MM.1S (cell line): Measurements from ENCODE around the gene ISYNA1.

Source experiments
- DNase-seq: peaks from one replicate; pipeline ENCODE4 v3.0.0-alpha.2; 2015
- H2AFZ ChIP-seq: fragments of 300-600 bp; sonication (generic); 2 replicates; pipeline ENCODE4 v1.6.0; 2016; ENCODE audit warnings: antibody characterized with exemption, low read length
- H3F3A ChIP-seq: fragments of 300-600 bp; sonication (generic); 2 replicates; pipeline ENCODE4 v1.6.1; 2016; ENCODE audit warnings: mild to moderate bottlenecking, antibody characterized with exemption, low read length, moderate library complexity, mixed read lengths; ENCODE audit not compliant: insufficient read depth
- H3K27ac ChIP-seq: fragments of 300-600 bp; sonication (generic); 2 replicates; pipeline ENCODE4 v1.5.1; 2016; ENCODE audit warnings: mild to moderate bottlenecking, low read length
- H3K27me3 ChIP-seq: fragments of 300-600 bp; sonication (generic); replicated peaks from 2 replicates; pipeline ENCODE4 v1.6.0; 2016; ENCODE audit warnings: low read length; ENCODE audit not compliant: insufficient read depth
- H3K36me3 ChIP-seq: fragments of 300-600 bp; sonication (generic); replicated peaks from 2 replicates; pipeline ENCODE4 v1.6.1; 2016; ENCODE audit warnings: mild to moderate bottlenecking, low read length, mixed read lengths; ENCODE audit not compliant: insufficient read depth
- H3K4me1 ChIP-seq: fragments of 300-600 bp; sonication (generic); 2 replicates; pipeline ENCODE4 v1.6.1; 2016; ENCODE audit warnings: low read length, mixed read lengths
- H3K4me2 ChIP-seq: fragments of 300-600 bp; sonication (generic); 2 replicates; pipeline ENCODE4 v1.6.0; 2016; ENCODE audit warnings: low read depth, low read length
- H3K4me3 ChIP-seq: fragments of 300-600 bp; sonication (generic); 2 replicates; pipeline ENCODE4 v1.5.1; 2016; ENCODE audit warnings: low read length, mixed read lengths
- H3K79me2 ChIP-seq: fragments of 300-600 bp; sonication (generic); 2 replicates; pipeline ENCODE4 v1.6.1; 2016; ENCODE audit warnings: mixed run types, low read length, mixed read lengths
- H3K9ac ChIP-seq: fragments of 300-600 bp; sonication (generic); 2 replicates; pipeline ENCODE4 v1.6.1; 2016; ENCODE audit warnings: low read length, mixed read lengths
- H3K9me2 ChIP-seq: fragments of 300-600 bp; sonication (generic); replicated peaks from 2 replicates; pipeline ENCODE4 v1.6.1; 2016; ENCODE audit warnings: mild to moderate bottlenecking, low read length, mixed read lengths; ENCODE audit not compliant: insufficient read depth
- H3K9me3 ChIP-seq: fragments of 300-600 bp; sonication (generic); replicated peaks from 2 replicates; pipeline ENCODE4 v1.6.1; 2016; ENCODE audit warnings: mild to moderate bottlenecking, low read length, mixed read lengths; ENCODE audit not compliant: insufficient read depth
- H4K20me1 ChIP-seq: fragments of 300-600 bp; sonication (generic); 2 replicates; pipeline ENCODE4 v1.6.1; 2016; ENCODE audit warnings: mild to moderate bottlenecking, low read length, moderate library complexity, mixed read lengths; ENCODE audit not compliant: insufficient read depth
- CTCF ChIP-seq: fragments of 300-600 bp; sonication (generic); IDR thresholded peaks from 2 replicates; pipeline ENCODE4 v1.5.1; 2016; ENCODE audit warnings: antibody characterized with exemption, low read length, mixed read lengths
- EZH2 ChIP-seq: fragments of 300-600 bp; sonication (generic); optimal IDR thresholded peaks from 2 replicates; pipeline ENCODE3; 2017; ENCODE audit warnings: low read depth, mild to moderate bottlenecking, antibody characterized with exemption, low read length, mixed read lengths
- EZH2phosphoT487 ChIP-seq: fragments of 300-600 bp; sonication (generic); IDR thresholded peaks from 2 replicates; pipeline ENCODE4 v1.6.1; 2018; ENCODE audit warnings: antibody characterized with exemption, low read length

Gene ISYNA1

GRCh38 chr19:18439910-18440237 lies 1.9 kb upstream of the ISYNA1 start:
- peaks cover 17% of the 10 kb centered on the region; the same call in 1 of the 2 replicates for H3F3A ChIP-seq
- H3K79me2 ChIP-seq = peaks cover 6% of the 10 kb centered on the region; the same call in 1 of the 2 replicates
- no peaks in the 10 kb centered on the region for H4K20me1 ChIP-seq
- DNase-seq = no peak
- H3K4me2 ChIP-seq = no peak overlapping the region
- H3K9ac ChIP-seq = no peak overlapping the region
- TF ChIP-seq CTCF = no peak
- no peak for TF ChIP-seq EZH2phosphoT487
- no peak for TF ChIP-seq EZH2
- no peaks in the 10 kb centered on the region for H3K9me2 ChIP-seq
- no peaks in the 10 kb centered on the region for H3K27me3 ChIP-seq
- H3K4me1 ChIP-seq = no peaks in the 10 kb centered on the region
- no peak overlapping the region for H2AFZ ChIP-seq
- H3K36me3 ChIP-seq = no peaks in the 10 kb centered on the region; the same call in 1 of the 2 replicates
- H3K9me3 ChIP-seq = no peaks in the 10 kb centered on the region
- H3K27ac ChIP-seq = no peak overlapping the region
- no peak overlapping the region for H3K4me3 ChIP-seq

GRCh38 chr19:18439025-18439909 lies 1.3 kb upstream of the ISYNA1 start:
- Histone ChIP-seq H2AFZ (no peak overlapping the region), H3K4me3 (no peak overlapping the region), H3K27ac (no peak overlapping the region), H3K36me3 (no peaks in the 10 kb centered on the region), H3K9me2 (no peaks in the 10 kb centered on the region), H3K9ac (no peak overlapping the region), H4K20me1 (no peaks in the 10 kb centered on the region), H3K4me1 (no peaks in the 10 kb centered on the region), H3F3A (peaks cover 17% of the 10 kb centered on the region; the same call in 1 of the 2 replicates), H3K9me3 (no peaks in the 10 kb centered on the region), H3K79me2 (peaks cover 6% of the 10 kb centered on the region; the same call in 1 of the 2 replicates), H3K4me2 (no peak overlapping the region), H3K27me3 (peaks cover 4% of the 10 kb centered on the region; the same call in 1 of the 2 replicates)
- TF ChIP-seq CTCF (no peak), EZH2 (no peak), EZH2phosphoT487 (no peak)
- DNase-seq = no peak

GRCh38 chr19:18438331-18439024 lies 545 bp upstream of the ISYNA1 start:
- Histone ChIP-seq H3K9me2 (no peaks in the 10 kb centered on the region), H3K27me3 (peaks cover 8% of the 10 kb centered on the region; the same call in 1 of the 2 replicates), H3K36me3 (no peaks in the 10 kb centered on the region), H3K9me3 (no peaks in the 10 kb centered on the region), H4K20me1 (no peaks in the 10 kb centered on the region), H3K79me2 (peaks cover 4% of the 10 kb centered on the region; the same call in 1 of the 2 replicates), H2AFZ (no peak overlapping the region), H3K9ac (no peak overlapping the region), H3K4me3 (no peak overlapping the region), H3K4me1 (no peaks in the 10 kb centered on the region), H3F3A (peaks cover 17% of the 10 kb centered on the region; the same call in 1 of the 2 replicates), H3K4me2 (peak overlapping the region; percentile 64; the same call in 1 of the 2 replicates), H3K27ac (no peak overlapping the region)
- no peak for DNase-seq
- no peak for TF ChIP-seq EZH2
- no peak for TF ChIP-seq CTCF
- TF ChIP-seq EZH2phosphoT487 = no peak
